ENCODE measurements around the gene ZNF791.
"Not testable (repeated sequence)": the region's sequence is repeated elsewhere in the genome, so short reads cannot be mapped to it uniquely, and the experiment has no call there.

The ZNF791 gene

GRCh38 chr19:12668346-12668745, 57.6 kb downstream of the ZNF791 start:
- DNase-seq, result no peak

DNA sequence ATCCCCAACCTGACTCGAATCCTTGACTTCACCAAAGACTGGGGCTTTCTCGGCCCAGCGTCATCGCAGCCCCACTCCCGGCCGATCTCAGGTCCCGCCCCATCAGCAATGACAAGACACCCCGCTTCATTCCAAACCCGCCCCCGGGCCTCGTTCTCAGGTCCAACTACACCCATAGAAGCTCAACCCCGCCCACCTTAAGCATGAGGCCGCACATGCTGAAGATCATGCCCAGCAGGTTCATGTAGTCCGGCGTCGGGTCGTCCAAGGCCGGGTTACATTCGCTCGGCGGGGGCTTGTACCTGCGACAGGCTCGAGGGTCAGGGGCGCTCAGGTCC, 58.2 kb downstream of the ZNF791 start:
- DNase-seq, result peak; percentile 27

DNA sequence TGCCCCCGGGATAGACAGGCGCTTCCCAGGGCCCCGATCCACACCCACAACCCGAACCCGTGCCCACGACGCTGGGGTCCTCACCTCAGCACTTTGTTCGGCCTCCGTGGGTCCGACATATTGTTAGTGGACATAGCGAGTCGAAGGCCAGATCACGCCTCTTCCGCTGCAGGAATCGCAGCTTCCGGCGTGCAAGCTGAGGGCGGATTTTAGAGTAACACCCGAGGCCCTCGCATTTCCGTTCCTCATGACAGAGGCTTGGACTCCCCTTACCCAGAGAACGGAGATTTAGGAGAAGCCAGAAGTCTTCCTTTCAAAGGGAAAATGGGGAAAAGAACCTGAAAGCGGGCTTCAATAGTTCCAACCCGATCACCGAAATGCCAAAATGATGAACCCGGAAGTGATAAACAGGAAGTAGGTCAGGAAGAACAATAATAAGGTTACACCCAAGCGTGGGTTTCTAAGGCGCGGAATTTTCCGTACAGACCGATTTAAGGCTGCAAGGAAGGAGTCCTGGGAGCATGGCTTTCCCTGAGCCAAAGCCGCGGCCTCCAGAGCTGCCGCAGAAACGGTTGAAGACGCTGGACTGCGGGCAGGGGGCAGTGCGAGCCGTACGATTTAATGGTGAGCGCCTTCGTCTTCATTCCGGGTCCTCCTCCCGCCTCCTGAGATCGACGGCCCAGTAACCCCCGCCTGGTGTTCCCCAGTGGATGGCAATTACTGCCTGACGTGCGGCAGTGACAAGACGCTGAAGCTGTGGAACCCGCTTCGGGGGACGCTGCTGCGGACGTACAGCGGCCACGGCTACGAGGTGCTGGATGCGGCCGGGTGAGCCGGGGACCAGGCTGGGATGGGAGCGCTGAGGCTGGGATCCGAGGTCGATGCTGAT, 58.8 kb downstream of the ZNF791 start:
- peak; percentile 78 for DNase-seq

DNA sequence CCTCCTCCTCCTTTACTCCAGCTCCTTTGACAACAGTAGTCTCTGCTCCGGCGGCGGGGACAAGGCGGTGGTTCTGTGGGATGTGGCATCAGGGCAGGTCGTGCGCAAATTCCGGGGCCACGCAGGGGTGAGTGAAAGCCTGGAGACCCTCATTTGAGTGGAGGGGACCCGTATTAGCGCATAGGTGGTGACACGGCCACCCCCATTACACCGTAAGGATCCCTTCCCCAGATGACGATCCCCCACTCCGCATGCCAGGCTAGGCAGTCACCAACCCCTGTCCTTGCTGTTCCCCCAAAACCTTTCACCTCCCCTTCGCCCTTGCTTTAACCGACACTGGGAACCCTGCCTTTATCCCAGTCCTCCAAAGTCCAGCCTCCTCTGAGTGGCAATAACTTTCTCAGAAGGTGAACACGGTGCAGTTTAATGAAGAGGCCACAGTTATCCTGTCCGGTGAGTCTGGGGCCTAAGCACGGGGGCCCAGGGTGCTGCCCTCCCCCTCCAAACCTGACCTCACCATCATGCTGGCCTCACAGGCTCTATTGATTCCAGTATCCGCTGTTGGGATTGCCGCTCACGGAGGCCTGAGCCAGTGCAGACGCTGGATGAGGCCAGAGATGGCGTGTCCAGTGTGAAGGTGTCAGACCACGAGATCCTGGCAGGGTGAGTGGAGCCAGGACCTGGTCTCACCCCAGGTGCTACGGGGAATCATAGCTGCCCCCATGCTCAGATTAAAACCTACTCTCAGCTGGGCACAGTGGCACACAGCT, 59.6 kb downstream of the ZNF791 start:
- DNase-seq, result no peak

DNA sequence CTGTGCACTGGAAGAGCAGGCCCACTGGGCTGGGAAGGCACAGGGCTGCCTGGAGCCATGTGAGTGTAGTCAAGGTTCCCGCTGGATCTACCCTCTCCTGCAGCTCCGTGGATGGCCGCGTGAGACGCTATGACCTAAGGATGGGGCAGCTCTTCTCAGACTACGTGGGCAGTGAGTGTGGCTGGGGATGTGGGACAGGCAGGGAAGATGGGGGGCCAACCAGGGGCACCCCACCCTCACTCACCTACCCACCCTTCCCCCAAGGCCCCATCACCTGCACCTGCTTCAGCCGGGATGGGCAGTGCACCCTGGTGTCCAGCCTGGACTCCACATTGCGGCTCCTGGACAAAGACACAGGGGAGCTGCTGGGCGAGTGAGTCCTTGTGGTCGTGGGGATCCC, 62.0 kb downstream of the ZNF791 start:
- DNase-seq, result no peak

DNA sequence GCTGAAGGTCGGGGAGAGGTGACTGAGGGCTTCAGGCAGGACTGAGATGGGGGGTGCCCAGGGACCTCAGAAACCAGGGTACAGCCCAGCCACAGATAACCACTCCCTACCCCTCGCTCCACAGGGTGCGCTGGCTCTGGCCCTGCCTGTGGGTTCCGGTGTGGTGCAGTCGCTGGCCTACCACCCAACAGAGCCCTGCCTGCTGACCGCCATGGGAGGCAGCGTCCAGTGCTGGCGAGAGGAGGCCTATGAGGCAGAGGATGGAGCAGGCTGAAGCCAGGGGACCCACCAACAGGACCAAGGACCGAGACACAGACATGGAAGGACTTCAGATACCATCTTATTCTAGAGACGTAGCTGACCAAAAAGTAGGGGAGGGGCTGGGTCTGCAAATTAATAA, 64.7 kb downstream of the ZNF791 start:
- DNase-seq, result no peak

DNA sequence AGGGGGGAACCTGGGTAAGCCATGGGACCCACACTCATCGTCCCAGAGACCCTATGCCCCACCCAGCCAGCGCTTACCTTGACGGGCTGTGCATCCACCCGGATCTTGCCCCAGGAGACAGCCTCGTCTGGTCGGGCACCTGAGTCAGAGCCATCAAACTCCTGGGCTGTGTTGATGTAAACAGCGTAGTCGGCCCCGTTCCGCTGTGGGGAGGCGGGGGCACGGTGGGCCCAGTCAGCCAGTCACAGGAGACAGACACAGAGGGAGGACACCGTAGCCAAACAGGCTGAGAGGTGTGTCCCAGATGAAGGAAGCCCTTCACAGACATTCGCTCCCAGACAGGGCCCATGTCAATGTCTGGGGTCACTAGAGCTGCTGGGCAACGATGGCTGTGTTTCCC, 65.2 kb downstream of the ZNF791 start:
- no peak for DNase-seq

- peak; percentile 65 for DNase-seq
Measured at GRCh38 chr19:12676384-12676792, 65.7 kb downstream of the ZNF791 start.

DNA sequence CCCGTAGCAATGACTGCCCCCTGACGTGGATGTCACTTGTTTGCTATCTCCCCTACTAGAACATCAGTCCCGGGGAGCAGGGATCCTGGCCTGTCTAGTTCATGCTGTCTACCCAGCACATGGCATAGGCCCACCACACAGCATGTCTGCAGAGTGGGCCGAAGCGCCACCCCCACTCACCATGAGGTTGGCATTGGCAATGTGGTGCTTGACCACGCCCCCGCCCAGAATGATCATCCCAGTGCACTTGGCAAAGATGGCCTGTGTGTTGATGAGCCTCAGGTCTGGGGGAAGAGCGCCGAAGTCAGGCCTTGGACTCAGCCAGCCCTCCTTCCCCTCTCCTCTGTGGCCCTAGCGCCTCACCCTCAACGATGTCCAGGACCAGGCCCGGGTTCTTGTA, 66.2 kb downstream of the ZNF791 start:
- DNase-seq, result no peak

DNA sequence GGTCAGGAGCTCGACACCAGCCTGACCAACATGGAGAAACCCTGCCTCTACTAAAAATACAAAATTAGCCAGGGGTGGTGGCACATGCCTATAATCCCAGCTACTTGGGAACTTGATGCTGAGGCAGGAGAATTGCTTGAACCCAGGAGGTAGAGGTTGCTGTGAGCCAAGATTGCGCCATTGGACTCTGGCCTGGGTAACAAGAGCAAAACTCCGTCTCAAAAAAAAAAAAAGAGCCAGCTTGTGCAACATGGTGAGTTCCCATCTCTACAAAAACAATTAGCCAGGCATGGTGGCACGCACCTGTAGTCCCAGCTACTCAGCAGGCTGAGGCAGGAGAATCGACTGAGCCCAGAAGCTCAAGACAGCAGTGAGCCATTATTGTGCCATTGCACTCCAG, 67.3 kb downstream of the ZNF791 start:
- DNase-seq, result not testable (repeated sequence)

- no peak for DNase-seq
Measured at GRCh38 chr19:12680034-12680433, 69.3 kb downstream of the ZNF791 start.

GRCh38 chr19:12681074-12681987, 70.6 kb downstream of the ZNF791 start, which contains the start of gene DHPS:
Gene DHPS (minus strand): TSS chr19:12681880. CDS start chr19:12681766, 114 bp downstream.
- peak; percentile 98 for DNase-seq
